ENCODE results near the gene SRSF8. TPM values are rescaled to one million over a fixed set of nuclear protein-coding genes. Genes with fewer than 3 reads are reported as not detected.

SRSF8 gene
- total and polyA plus RNA-seq, 2 donors from 2014 or later: 45.6 to 64.2 TPM

- FAIRE-seq (peak; percentile 68), DNase-seq (peak in 2 of 5 donors; percentile 42 to 62)
- Histone ChIP-seq H3K27me3 (ENCODE audit: control insufficient read depth, insufficient read depth, low read length) (no peaks in the 10 kb centered on the region), H3K9ac (ENCODE audit: low read length in 3 of 3) (no peak overlapping the region), H3K4me1 (ENCODE audit: control insufficient read depth in 2 of 3, insufficient read depth in 2 of 3, low read depth in 1 of 3, low read length in 3 of 3) (peaks cover 11 to 31% (median 19%) of the 10 kb centered on the region in 3 donors), H3K9me3 (ENCODE audit: control insufficient read depth in 2 of 3, insufficient read depth in 1 of 3, low read length in 3 of 3) (no peaks in the 10 kb centered on the region), H3K27ac (ENCODE audit: low read depth in 2 of 2, low read length in 2 of 2) (peak overlapping the region; percentile 76 to 78), H3K4me3 (ENCODE audit: low read length in 3 of 3) (no peak overlapping the region), H3K36me3 (ENCODE audit: control insufficient read depth in 2 of 3, insufficient read depth in 3 of 3, low read length in 3 of 3) (no peaks in the 10 kb centered on the region)
- TF ChIP-seq CTCF (IDR thresholded peaks at IDR 0.05; ENCODE audit: borderline replicate concordance, extremely low read depth, insufficient read depth): no peak
- intact Hi-C loops (cut with DNase I): loop anchor here (10.0 kb wide), 1 partner anchor 58 kb away; no protein-coding TSS in a partner anchor
Observed at GRCh38 chr11:95076416-95076815, 9.7 kb downstream of the SRSF8 start.

- TF ChIP-seq CTCF (IDR thresholded peaks at IDR 0.05; ENCODE audit: borderline replicate concordance, extremely low read depth, insufficient read depth): no peak
- Histone ChIP-seq H3K27ac (ENCODE audit: low read depth in 2 of 2, low read length in 2 of 2) (peak overlapping the region in 1 of 2 donors; percentile 20), H3K9me3 (ENCODE audit: control insufficient read depth in 2 of 3, insufficient read depth in 1 of 3, low read length in 3 of 3) (no peaks in the 10 kb centered on the region), H3K4me1 (ENCODE audit: control insufficient read depth in 2 of 3, insufficient read depth in 2 of 3, low read depth in 1 of 3, low read length in 3 of 3) (peaks cover 11 to 31% (median 23%) of the 10 kb centered on the region in 3 donors), H3K27me3 (ENCODE audit: control insufficient read depth, insufficient read depth, low read length) (no peaks in the 10 kb centered on the region), H3K9ac (ENCODE audit: low read length in 3 of 3) (no peak overlapping the region), H3K36me3 (ENCODE audit: control insufficient read depth in 2 of 3, insufficient read depth in 3 of 3, low read length in 3 of 3) (no peaks in the 10 kb centered on the region), H3K4me3 (ENCODE audit: low read length in 3 of 3) (no peak overlapping the region)
- FAIRE-seq (no peak), DNase-seq (no peak)
- intact Hi-C loops (cut with DNase I): loop anchor here (10.0 kb wide), 1 partner anchor 58 kb away; no protein-coding TSS in a partner anchor
Observed at GRCh38 chr11:95076981-95077380, 10.3 kb downstream of the SRSF8 start.

DNA sequence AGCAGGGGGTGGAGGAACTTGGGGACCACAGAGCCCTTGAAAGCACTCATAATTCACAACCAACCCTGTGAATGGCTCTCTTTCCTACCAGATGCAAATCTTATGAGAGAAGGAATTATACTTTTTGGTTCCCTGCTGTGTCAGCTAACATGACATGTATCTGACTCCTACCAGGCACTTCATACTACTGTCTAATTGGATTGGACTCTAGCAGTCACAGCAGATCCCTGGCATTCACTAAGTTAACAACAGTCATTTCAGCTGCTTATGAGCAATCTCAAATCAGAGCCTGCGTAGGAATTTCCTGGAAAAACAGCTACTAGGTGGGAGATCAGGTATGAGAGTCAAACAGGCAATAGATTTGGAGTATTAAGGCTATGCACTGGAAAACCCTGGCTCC, 11.8 kb downstream of the SRSF8 start:
- Histone ChIP-seq H3K36me3 (ENCODE audit: control insufficient read depth in 2 of 3, insufficient read depth in 3 of 3, low read length in 3 of 3) (no peaks in the 10 kb centered on the region), H3K27ac (ENCODE audit: low read depth in 2 of 2, low read length in 2 of 2) (peak overlapping the region in 1 of 2 donors; percentile 2), H3K27me3 (ENCODE audit: control insufficient read depth, insufficient read depth, low read length) (no peaks in the 10 kb centered on the region), H3K9me3 (ENCODE audit: control insufficient read depth in 2 of 3, insufficient read depth in 1 of 3, low read length in 3 of 3) (no peaks in the 10 kb centered on the region), H3K9ac (ENCODE audit: low read length in 3 of 3) (no peak overlapping the region), H3K4me3 (ENCODE audit: low read length in 3 of 3) (no peak overlapping the region), H3K4me1 (ENCODE audit: control insufficient read depth in 2 of 3, insufficient read depth in 2 of 3, low read depth in 1 of 3, low read length in 3 of 3) (peaks cover 11 to 31% (median 23%) of the 10 kb centered on the region in 3 donors)
- DNase-seq: no peak
- FAIRE-seq: no peak
- TF ChIP-seq CTCF (IDR thresholded peaks at IDR 0.05; ENCODE audit: borderline replicate concordance, extremely low read depth, insufficient read depth): no peak
- intact Hi-C loops (cut with DNase I): loop anchor here (10.0 kb wide), 1 partner anchor 56 kb away; no protein-coding TSS in a partner anchor

DNA sequence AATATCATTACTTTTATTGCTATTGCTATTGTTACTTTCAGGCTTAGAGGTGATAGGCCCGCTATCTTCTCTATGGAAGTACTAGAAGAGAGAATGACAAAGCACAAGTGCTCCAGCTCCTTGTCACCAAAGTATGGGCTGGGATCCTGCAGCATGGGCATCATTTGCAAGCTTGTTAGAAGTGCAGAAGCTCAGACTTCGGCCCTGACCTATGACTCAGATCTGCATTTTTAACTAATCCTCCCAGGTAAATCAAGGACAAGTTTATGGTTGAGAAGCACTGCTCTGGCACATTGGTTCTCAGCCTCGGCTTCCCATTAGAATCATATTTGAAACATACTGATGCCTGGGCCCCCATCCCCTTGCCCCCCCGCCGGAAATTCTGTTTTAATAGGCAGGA, 14.3 kb downstream of the SRSF8 start:
- no peaks in the 10 kb centered on the region for H3K9me3 ChIP-seq (ENCODE audit: control insufficient read depth in 2 of 3, insufficient read depth in 1 of 3, low read length in 3 of 3)
- no peak overlapping the region for H3K9ac ChIP-seq (ENCODE audit: low read length in 3 of 3)
- H3K4me1 ChIP-seq (ENCODE audit: control insufficient read depth in 2 of 3, insufficient read depth in 2 of 3, low read depth in 1 of 3, low read length in 3 of 3): peaks cover 0 to 15% (median 12%) of the 10 kb centered on the region in 3 donors
- H3K27ac ChIP-seq (ENCODE audit: low read depth in 2 of 2, low read length in 2 of 2): peak overlapping the region in 1 of 2 donors; percentile 75
- DNase-seq (no peak), FAIRE-seq (no peak)
- H3K36me3 ChIP-seq (ENCODE audit: control insufficient read depth in 2 of 3, insufficient read depth in 3 of 3, low read length in 3 of 3): no peaks in the 10 kb centered on the region
- H3K27me3 ChIP-seq (ENCODE audit: control insufficient read depth, insufficient read depth, low read length): no peaks in the 10 kb centered on the region
- intact Hi-C loops (cut with DNase I): no loop called here
- H3K4me3 ChIP-seq (ENCODE audit: low read length in 3 of 3): no peak overlapping the region
- TF ChIP-seq CTCF (IDR thresholded peaks at IDR 0.05; ENCODE audit: borderline replicate concordance, extremely low read depth, insufficient read depth): no peak

All from kidney (tissue), 14 donors.